ENCODE measurements around the gene SLC28A1.

SLC28A1 gene

GRCh38 chr15:84946772-84947489 is 62.5 kb downstream of the SLC28A1 start:
- H3K27ac ChIP-seq: no peak overlapping the region
- TF ChIP-seq CTCF (conservative IDR thresholded peaks at IDR 0.05): no peak

- H3K27ac ChIP-seq: no peak overlapping the region
These were observed 63.7 kb downstream of the SLC28A1 start for GRCh38 chr15:84947947-84948830.

GRCh38 chr15:84949043-84949442 is 64.6 kb downstream of the SLC28A1 start:
- no peak overlapping the region for H3K27ac ChIP-seq
- TF ChIP-seq CTCF (conservative IDR thresholded peaks at IDR 0.05): no peak

More at GRCh38 chr15:84947947-84948830, 63.7 kb downstream of the SLC28A1 start:
- no peak for TF ChIP-seq CTCF (conservative IDR thresholded peaks at IDR 0.05)

DNA sequence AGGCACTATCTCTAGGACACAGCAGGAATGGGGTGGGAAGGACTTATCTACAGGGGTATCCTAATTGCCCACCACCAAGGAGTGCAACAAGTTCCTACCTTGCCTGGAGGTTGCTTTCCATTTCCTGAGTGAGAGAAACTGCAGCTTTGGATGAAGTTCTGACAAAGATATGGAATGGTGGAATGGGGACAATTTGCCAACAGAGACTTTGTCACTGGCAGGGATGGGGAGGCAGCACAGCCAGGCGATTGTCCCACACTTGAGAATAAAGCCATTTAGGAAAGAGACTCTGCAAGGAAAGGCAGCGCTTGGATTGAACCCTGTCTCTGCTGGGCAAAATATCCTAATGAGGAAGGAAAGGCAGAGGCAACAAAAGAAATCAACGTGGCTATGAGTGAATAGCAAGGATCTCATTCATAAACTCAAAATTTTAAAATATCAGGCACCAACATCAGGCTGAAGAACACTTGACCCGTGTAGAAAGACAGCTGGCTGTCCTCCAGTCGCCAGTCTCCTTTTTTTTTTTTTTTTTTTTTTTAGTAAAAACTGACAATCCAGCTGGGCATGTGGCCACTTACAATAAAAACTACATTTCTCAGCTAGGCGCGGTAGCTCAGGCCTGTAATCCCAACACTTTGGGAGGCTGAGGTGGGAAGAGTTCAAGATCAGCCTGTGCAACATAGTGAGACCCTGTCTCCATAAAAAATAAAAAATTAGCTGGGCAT is 65.5 kb downstream of the SLC28A1 start:
- no peak overlapping the region for H3K27ac ChIP-seq
- TF ChIP-seq CTCF (conservative IDR thresholded peaks at IDR 0.05): no peak

GRCh38 chr15:84950570-84951111 is 66.2 kb downstream of the SLC28A1 start:
- TF ChIP-seq CTCF (conservative IDR thresholded peaks at IDR 0.05): no peak
- H3K27ac ChIP-seq: no peak overlapping the region

DNA sequence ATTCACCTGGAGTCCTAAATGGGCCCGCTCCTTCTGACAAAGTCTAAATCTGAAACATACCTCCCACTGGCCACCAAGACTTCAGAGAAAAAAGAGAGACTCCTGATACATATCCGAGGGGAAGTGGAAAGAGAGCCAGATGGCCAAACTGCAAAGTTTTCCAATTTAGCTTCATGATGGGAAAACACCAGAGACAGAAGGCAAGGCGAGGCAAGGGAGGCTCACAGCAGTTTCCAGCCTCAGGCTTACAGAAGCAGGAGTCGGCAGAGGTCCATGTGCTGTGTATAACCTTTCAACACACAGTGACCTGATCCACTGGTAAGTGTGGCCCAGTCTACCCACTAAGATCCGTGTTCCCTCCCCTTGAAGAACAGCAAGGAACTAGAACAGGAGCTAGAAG is 67.3 kb downstream of the SLC28A1 start:
- no peak for TF ChIP-seq CTCF (conservative IDR thresholded peaks at IDR 0.05)
- H3K27ac ChIP-seq: no peak overlapping the region

DNA sequence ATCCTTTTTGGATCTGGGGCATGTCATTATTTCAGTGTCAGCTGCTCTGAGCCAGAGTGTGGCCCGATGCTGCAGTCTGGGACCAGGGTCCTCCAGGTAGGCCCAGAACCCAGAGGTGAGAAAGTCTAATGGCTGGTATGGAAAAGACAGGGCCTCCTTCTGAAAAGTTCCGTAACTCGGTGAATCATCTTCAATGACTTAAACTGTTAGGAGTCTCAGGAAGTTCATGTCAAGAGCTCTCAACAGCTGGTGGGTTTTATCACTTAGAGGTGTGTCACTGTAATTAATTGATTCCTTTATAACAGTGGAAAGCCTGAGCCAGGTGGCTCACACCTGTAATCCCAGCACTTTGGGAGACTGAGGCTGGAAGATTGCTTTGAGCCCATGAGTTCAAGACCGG is 68.7 kb downstream of the SLC28A1 start:
- no peak for TF ChIP-seq CTCF (conservative IDR thresholded peaks at IDR 0.05)
- H3K27ac ChIP-seq: no peak overlapping the region

Measured in VCaP (cell line).